K562 (cell line): Measurements from ENCODE around the gene SYCP3. TPM values are rescaled to one million over a fixed set of nuclear protein-coding genes. Genes with fewer than 3 reads are reported as not detected.

Experiments
- BRD4 ChIP-seq: fragments of 200-600 bp; sonication (generic); IDR thresholded peaks from 2 replicates; pipeline ENCODE4 v1.6.1; 2017; ENCODE audit warnings: inconsistent platforms
- DPF2 ChIP-seq: fragments of 450-650 bp; IDR thresholded peaks from 2 replicates; pipeline ENCODE4 v1.6.1; 2016
- FIP1L1 ChIP-seq: fragments of 200-400 bp; formaldehyde crosslinking; IDR thresholded peaks from 2 replicates; pipeline ENCODE4 v1.6.1; 2018; ENCODE audit warnings: mild to moderate bottlenecking, low read depth, low read length; ENCODE audit not compliant: poor library complexity, severe bottlenecking
- HNRNPH1 ChIP-seq: fragments of 200-400 bp; formaldehyde crosslinking; optimal IDR thresholded peaks from 2 replicates; pipeline ENCODE3; 2017; ENCODE audit warnings: low read depth, mild to moderate bottlenecking, low read length, moderate library complexity
- HOXB6 ChIP-seq: fragments of 250-450 bp; sonication (Bioruptor Pico); IDR thresholded peaks from 2 replicates; pipeline ENCODE4 v1.5.1; 2022; ENCODE audit warnings: mild to moderate bottlenecking, borderline replicate concordance
- KLF1 ChIP-seq: fragments of 450-650 bp; IDR thresholded peaks from 2 replicates; pipeline ENCODE4 v1.6.1; 2016; ENCODE audit warnings: missing genetic modification characterization, missing compliant biosample characterization
- LARP7 ChIP-seq: fragments of 450-650 bp; IDR thresholded peaks from 2 replicates; pipeline ENCODE4 v1.6.1; 2016
- MCM7 ChIP-seq, 2 experiments: fragments of 450-650 bp; IDR thresholded peaks; 2 replicates each; pipeline ENCODE4 v1.6.1; 2016 to 2018
- MECOM ChIP-seq: fragments of 250-450 bp; sonication (Bioruptor Pico); IDR thresholded peaks from 2 replicates; pipeline ENCODE4 v1.8.0; 2022; ENCODE audit warnings: inconsistent platforms
- SMARCE1 ChIP-seq: fragments of 450-650 bp; IDR thresholded peaks from 2 replicates; pipeline ENCODE4 v1.7.1; 2016; ENCODE audit warnings: mild to moderate bottlenecking
- STAT5A ChIP-seq: IDR thresholded peaks from 2 replicates; pipeline ENCODE4 v1.6.1; 2012; ENCODE audit warnings: low read length, inconsistent platforms, borderline replicate concordance
- TAF1 ChIP-seq: IDR thresholded peaks from 2 replicates; pipeline ENCODE4 v1.6.1; 2011; ENCODE audit warnings: mild to moderate bottlenecking, low read length, moderate library complexity; ENCODE audit not compliant: insufficient read depth, control insufficient read depth, severe bottlenecking; ENCODE audit errors: extremely low read depth
- TAF9B ChIP-seq: fragments of 450-650 bp; IDR thresholded peaks from 2 replicates; pipeline ENCODE4 v1.6.1; 2018; ENCODE audit warnings: mild to moderate bottlenecking; ENCODE audit not compliant: partially characterized antibody
- TEAD4 ChIP-seq, 2 experiments: sonication (generic) in 1 of 2; formaldehyde crosslinking in 1 of 2; IDR thresholded peaks; 2 replicates each; pipeline versions ENCODE4 v1.6.1 to v1.8.0; 2012 to 2022; ENCODE audit warnings: borderline replicate concordance in 1 of 2, inconsistent platforms in 1 of 2, low read length in 1 of 2, mild to moderate bottlenecking in 1 of 2, missing genetic modification reagents in 1 of 2
- ZNF282 ChIP-seq: sonication (generic); formaldehyde crosslinking; IDR thresholded peaks from 2 replicates; pipeline ENCODE4 v1.8.1; 2023; ENCODE audit warnings: missing genetic modification reagents
- ZNF644 ChIP-seq: fragments of 200-800 bp; sonication (Bioruptor generic); IDR thresholded peaks from 2 replicates; pipeline ENCODE4 v1.6.1; 2016; ENCODE audit warnings: low read depth, missing genetic modification characterization, missing compliant biosample characterization
- polyA plus RNA-seq, 8 experiments: library from polyadenylated mRNA; depleted of rRNA in 4 of 8; stranded (reverse) in 5 of 8; unstranded in 3 of 8; fragments of >200 nt; fragmentation: Nextera tagmentation in 2 of 8; fragmentation: Illumina TruSeq in 1 of 8; extraction: Ambion mirVana in 2 of 8; extraction: Trizol in 1 of 8; gene quantifications; 2 replicates each; pipeline versions ENCODE4 v1.2.1 to v1.2.3, GENCODE V29; 2011 to 2014; ENCODE audit warnings: inconsistent platforms in 1 of 8, missing spikeins in 1 of 8
- total RNA-seq, 7 experiments: library from RNA; depleted of rRNA in 6 of 7; stranded (reverse); fragments of >200 nt in 6 of 7; fragmentation: Illumina TruSeq in 2 of 7; extraction: Trizol in 2 of 7; gene quantifications; 2 replicates each; pipeline versions ENCODE4 v1.2.1 to v1.2.3, GENCODE V29; 2011 to 2021; ENCODE audit warnings: low replicate concordance in 1 of 7
- TF ChIP-seq, protein P1 (sequence below): conservative IDR thresholded peaks from 2 replicates; pipeline ENCODE4 v1.6.1; 2011; ENCODE audit warnings: low read depth, mild to moderate bottlenecking, low read length; ENCODE audit not compliant: control insufficient read depth
- TF ChIP-seq, protein P2 (sequence below): IDR thresholded peaks from 2 replicates; pipeline ENCODE4 v1.6.1; 2012; ENCODE audit warnings: low read depth, low read length, improper control_type of control experiment, borderline replicate concordance
- TF ChIP-seq, protein P3 (sequence below), 2 experiments: fragments of 450-650 bp; IDR thresholded peaks; 2 replicates each; pipeline ENCODE4 v1.6.1; 2016
- TF ChIP-seq, protein P4 (sequence below): sonication (generic); IDR thresholded peaks from 2 replicates; pipeline ENCODE4 v1.6.1; 2016
- TF ChIP-seq, protein P5 (sequence below): sonication (generic); formaldehyde crosslinking; IDR thresholded peaks from 2 replicates; pipeline ENCODE4 v1.8.1; 2022; ENCODE audit warnings: missing genetic modification reagents

The SYCP3 gene
- total and polyA plus RNA-seq, 9 of the 15 experiments (the other 6 are each of a cell fraction or from before 2014, with no cell fraction given) = 0.11 to 0.25 (median 0.22) TPM; not detected in 4

DNA sequence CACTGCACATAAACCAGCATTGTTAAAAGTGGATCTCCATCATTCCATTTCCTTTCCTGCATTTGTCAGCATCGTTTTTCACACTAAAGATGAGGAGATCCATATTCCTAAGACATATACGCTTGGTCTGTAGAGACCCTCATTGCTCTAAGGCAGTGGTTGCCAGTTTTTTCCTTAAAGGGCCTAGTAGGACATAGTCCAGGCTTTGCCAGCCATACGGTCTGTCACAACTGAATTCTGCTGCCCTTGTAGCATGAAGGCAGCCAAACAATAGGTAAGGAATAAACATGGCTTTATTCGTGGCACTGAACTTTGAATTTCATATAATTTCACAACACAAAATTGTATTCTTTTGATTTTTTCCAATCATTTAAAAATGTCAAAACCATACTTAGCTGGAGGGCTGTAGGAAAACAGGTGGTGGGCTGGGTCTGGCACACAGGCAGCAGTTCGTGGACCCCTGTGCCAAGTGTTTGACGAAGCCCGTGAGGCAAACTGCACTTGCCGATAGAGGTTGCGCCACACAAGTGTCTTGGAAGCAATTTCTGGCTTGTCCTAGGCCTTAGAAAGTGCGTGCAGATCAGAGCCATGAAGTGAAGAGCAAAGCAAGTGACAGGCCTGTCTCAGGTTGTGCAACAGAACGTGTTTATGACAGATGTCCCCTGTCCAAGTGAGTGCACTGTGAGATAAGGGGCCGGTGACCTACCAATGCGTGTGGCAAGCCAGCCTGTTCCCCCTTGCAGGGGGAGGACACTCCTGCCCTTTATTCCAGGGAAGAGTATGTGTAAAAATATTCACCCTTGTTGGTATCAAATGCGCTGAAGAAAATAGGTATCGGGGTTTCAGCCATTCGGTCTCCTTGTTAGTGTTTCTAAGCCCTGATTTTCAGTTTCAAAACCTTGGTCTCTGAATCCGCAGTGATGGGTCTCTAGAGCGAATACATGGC, 42.7 kb downstream of the SYCP3 start (continued):
- TF ChIP-seq, protein P1, sequence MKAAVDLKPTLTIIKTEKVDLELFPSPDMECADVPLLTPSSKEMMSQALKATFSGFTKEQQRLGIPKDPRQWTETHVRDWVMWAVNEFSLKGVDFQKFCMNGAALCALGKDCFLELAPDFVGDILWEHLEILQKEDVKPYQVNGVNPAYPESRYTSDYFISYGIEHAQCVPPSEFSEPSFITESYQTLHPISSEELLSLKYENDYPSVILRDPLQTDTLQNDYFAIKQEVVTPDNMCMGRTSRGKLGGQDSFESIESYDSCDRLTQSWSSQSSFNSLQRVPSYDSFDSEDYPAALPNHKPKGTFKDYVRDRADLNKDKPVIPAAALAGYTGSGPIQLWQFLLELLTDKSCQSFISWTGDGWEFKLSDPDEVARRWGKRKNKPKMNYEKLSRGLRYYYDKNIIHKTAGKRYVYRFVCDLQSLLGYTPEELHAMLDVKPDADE = 0 out of 2 replicates have a peak, but pooled peaks have one; percentile 64
- peak; percentile 49 for TF ChIP-seq TAF1
- no peak for TF ChIP-seq FIP1L1
- no peak for TF ChIP-seq LARP7
- TF ChIP-seq, protein P2, sequence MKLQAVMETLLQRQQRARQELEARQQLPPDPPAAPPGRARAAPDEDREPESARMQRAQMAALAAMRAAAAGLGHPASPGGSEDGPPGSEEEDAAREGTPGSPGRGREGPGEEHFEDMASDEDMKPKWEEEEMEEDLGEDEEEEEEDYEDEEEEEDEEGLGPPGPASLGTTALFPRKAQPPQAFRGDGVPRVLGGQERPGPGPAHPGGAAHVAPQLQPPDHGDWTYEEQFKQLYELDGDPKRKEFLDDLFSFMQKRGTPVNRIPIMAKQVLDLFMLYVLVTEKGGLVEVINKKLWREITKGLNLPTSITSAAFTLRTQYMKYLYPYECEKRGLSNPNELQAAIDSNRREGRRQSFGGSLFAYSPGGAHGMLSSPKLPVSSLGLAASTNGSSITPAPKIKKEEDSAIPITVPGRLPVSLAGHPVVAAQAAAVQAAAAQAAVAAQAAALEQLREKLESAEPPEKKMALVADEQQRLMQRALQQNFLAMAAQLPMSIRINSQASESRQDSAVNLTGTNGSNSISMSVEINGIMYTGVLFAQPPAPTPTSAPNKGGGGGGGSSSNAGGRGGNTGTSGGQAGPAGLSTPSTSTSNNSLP = no peak; the same call in 1 of the 2 replicates
- 0 out of 2 replicates have a peak, but pooled peaks have one; percentile 43 for TF ChIP-seq ZNF644
- TF ChIP-seq MCM7 (IDR thresholded peaks at IDR 0.05) = no peak
- TF ChIP-seq KLF1 = no peak
- peak; percentile 94 for TF ChIP-seq MECOM (CRISPR knock-in tag)
- TF ChIP-seq, protein P3, sequence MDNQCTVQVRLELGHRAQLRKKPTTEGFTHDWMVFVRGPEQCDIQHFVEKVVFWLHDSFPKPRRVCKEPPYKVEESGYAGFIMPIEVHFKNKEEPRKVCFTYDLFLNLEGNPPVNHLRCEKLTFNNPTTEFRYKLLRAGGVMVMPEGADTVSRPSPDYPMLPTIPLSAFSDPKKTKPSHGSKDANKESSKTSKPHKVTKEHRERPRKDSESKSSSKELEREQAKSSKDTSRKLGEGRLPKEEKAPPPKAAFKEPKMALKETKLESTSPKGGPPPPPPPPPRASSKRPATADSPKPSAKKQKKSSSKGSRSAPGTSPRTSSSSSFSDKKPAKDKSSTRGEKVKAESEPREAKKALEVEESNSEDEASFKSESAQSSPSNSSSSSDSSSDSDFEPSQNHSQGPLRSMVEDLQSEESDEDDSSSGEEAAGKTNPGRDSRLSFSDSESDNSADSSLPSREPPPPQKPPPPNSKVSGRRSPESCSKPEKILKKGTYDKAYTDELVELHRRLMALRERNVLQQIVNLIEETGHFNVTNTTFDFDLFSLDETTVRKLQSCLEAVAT (IDR thresholded peaks at IDR 0.05) = no peak; a peak in 1 of 4 replicates
- peak; percentile 89 for TF ChIP-seq STAT5A
- no peak for TF ChIP-seq HNRNPH1
- no peak for TF ChIP-seq BRD4
- peak; percentile 63 for TF ChIP-seq TAF9B
- TF ChIP-seq TEAD4 (IDR thresholded peaks at IDR 0.05; ENCODE audit: low read length) = peak; percentile 94
- TF ChIP-seq TEAD4 (CRISPR knock-in tag; IDR thresholded peaks at IDR 0.05; ENCODE audit: borderline replicate concordance) = no peak
- TF ChIP-seq HOXB6 (CRISPR knock-in tag) = no peak
- no peak for TF ChIP-seq ZNF282 (CRISPR knock-in tag)
- TF ChIP-seq, protein P4, sequence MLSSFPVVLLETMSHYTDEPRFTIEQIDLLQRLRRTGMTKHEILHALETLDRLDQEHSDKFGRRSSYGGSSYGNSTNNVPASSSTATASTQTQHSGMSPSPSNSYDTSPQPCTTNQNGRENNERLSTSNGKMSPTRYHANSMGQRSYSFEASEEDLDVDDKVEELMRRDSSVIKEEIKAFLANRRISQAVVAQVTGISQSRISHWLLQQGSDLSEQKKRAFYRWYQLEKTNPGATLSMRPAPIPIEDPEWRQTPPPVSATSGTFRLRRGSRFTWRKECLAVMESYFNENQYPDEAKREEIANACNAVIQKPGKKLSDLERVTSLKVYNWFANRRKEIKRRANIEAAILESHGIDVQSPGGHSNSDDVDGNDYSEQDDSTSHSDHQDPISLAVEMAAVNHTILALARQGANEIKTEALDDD = peak; percentile 58; the same call in 1 of the 2 replicates
- peak; percentile 95 for TF ChIP-seq DPF2
- TF ChIP-seq SMARCE1 = peak; percentile 86
- TF ChIP-seq, protein P5, sequence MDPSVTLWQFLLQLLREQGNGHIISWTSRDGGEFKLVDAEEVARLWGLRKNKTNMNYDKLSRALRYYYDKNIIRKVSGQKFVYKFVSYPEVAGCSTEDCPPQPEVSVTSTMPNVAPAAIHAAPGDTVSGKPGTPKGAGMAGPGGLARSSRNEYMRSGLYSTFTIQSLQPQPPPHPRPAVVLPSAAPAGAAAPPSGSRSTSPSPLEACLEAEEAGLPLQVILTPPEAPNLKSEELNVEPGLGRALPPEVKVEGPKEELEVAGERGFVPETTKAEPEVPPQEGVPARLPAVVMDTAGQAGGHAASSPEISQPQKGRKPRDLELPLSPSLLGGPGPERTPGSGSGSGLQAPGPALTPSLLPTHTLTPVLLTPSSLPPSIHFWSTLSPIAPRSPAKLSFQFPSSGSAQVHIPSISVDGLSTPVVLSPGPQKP = no peak
